Right atrium auricular region (tissue), 2 donors: ENCODE data around the gene POMGNT1. TPM values are rescaled to one million over a fixed set of nuclear protein-coding genes. Genes with fewer than 3 reads are reported as not detected.

Source experiments
- DNase-seq: peaks from one replicate; pipeline ENCODE4 v3.0.0-alpha.2; 2019; ENCODE audit warnings: low spot score
- H3K27ac ChIP-seq, 2 donors: fragments of 200-600 bp; sonication (generic); 1 replicate in 1 of 2; 2 replicates in 1 of 2; pipeline ENCODE4 v1.5.1; 2016 to 2019
- H3K27me3 ChIP-seq, 2 donors: fragments of 200-600 bp; sonication (generic); one replicate each; pipeline versions ENCODE4 v1.5.1 to v1.6.0; 2017 to 2019
- H3K36me3 ChIP-seq: fragments of 200-600 bp; sonication (generic); one replicate; pipeline ENCODE4 v1.5.1; 2016
- H3K4me1 ChIP-seq, 2 donors: fragments of 200-600 bp; sonication (generic); one replicate each; pipeline versions ENCODE4 v1.5.1 to v1.6.0; 2017 to 2019
- H3K4me3 ChIP-seq, 2 donors: fragments of 200-600 bp; sonication (generic); 1 replicate in 1 of 2; 2 replicates in 1 of 2; pipeline ENCODE4 v1.5.1; 2017 to 2019; ENCODE audit warnings: mild to moderate bottlenecking in 1 of 2, moderate library complexity in 1 of 2
- H3K9me3 ChIP-seq, 2 donors: fragments of 200-600 bp; sonication (generic); one replicate each; pipeline ENCODE4 v1.5.1; 2019
- CTCF ChIP-seq, 2 donors: fragments of 200-600 bp; sonication (generic); IDR thresholded peaks; one replicate each; pipeline ENCODE4 v1.5.1; 2019; ENCODE audit warnings: antibody characterized with exemption in 2 of 2
- total RNA-seq, 2 donors: library from RNA; depleted of rRNA; stranded (reverse); fragments of >200 nt; gene quantifications; one replicate each; pipeline ENCODE4 v1.1.0, GENCODE V29; 2016

POMGNT1 gene
- total RNA-seq, 2 donors from 2014 or later: 57.0 to 87.8 TPM

- H3K4me1 ChIP-seq: no peaks in the 10 kb centered on the region
- TF ChIP-seq CTCF (IDR thresholded peaks at IDR 0.05): no peak
- no peak for DNase-seq
- H3K27me3 ChIP-seq: no peaks in the 10 kb centered on the region
- H3K36me3 ChIP-seq: no peaks in the 10 kb centered on the region
- H3K4me3 ChIP-seq: no peak overlapping the region
- no peaks in the 10 kb centered on the region for H3K9me3 ChIP-seq
- H3K27ac ChIP-seq: no peak overlapping the region
Observed at GRCh38 chr1:46153228-46153627, 45.0 kb downstream of the POMGNT1 start.

- no peak for DNase-seq
- no peak for TF ChIP-seq CTCF (IDR thresholded peaks at IDR 0.05)
- peak overlapping the region in 1 of 2 donors; percentile 61 for H3K27ac ChIP-seq
- H3K4me1 ChIP-seq: no peaks in the 10 kb centered on the region
- no peaks in the 10 kb centered on the region for H3K9me3 ChIP-seq
- H3K4me3 ChIP-seq: no peak overlapping the region
- no peaks in the 10 kb centered on the region for H3K27me3 ChIP-seq
- no peaks in the 10 kb centered on the region for H3K36me3 ChIP-seq
Observed at GRCh38 chr1:46152016-46152415, 46.2 kb downstream of the POMGNT1 start.

- no peaks in the 10 kb centered on the region for H3K36me3 ChIP-seq
- no peaks in the 10 kb centered on the region for H3K27me3 ChIP-seq
- TF ChIP-seq CTCF (IDR thresholded peaks at IDR 0.05): no peak
- no peaks in the 10 kb centered on the region for H3K9me3 ChIP-seq
- peak overlapping the region; percentile 58 to 72 for H3K27ac ChIP-seq
- H3K4me1 ChIP-seq: no peaks in the 10 kb centered on the region
- H3K4me3 ChIP-seq: no peak overlapping the region
- DNase-seq: no peak
Observed at GRCh38 chr1:46150085-46150484, 48.1 kb downstream of the POMGNT1 start.

- no peak for DNase-seq
- no peaks in the 10 kb centered on the region for H3K27me3 ChIP-seq
- H3K4me3 ChIP-seq: no peak overlapping the region
- no peak for TF ChIP-seq CTCF (IDR thresholded peaks at IDR 0.05)
- no peaks in the 10 kb centered on the region for H3K9me3 ChIP-seq
- no peak overlapping the region for H3K27ac ChIP-seq
- H3K4me1 ChIP-seq: no peaks in the 10 kb centered on the region
- no peaks in the 10 kb centered on the region for H3K36me3 ChIP-seq
Observed at GRCh38 chr1:46148318-46148717, 49.9 kb downstream of the POMGNT1 start.

Other genes starting within 250 kb of the POMGNT1 start
- gene PIK3R3, start 65.8 kb downstream of the POMGNT1 start, total RNA-seq: 10 to 100 TPM; 24.3 to 35.3 TPM
- gene TSPAN1, start 23.3 kb downstream of the POMGNT1 start, total RNA-seq: 1 to 10 TPM; 2.0 to 2.3 TPM
- not detected for gene P3R3URF, start 21.9 kb downstream of the POMGNT1 start, total RNA-seq
- gene LURAP1, start 4.9 kb upstream of the POMGNT1 start, total RNA-seq: 1 to 10 TPM; 4.1 to 9.1 TPM
- gene RAD54L, start 49.3 kb upstream of the POMGNT1 start, total RNA-seq: not detected
- 10 to 100 TPM; 48.3 to 57.8 TPM for gene LRRC41, start 105.2 kb upstream of the POMGNT1 start, total RNA-seq
- gene UQCRH, start 105.3 kb upstream of the POMGNT1 start, total RNA-seq: 1,000 to 10,000 TPM in 1 of 2 donors, 100 to 1,000 TPM in 1; 929 to 1,323 TPM
- gene NSUN4, start 142.4 kb upstream of the POMGNT1 start, total RNA-seq: 10 to 100 TPM in 1 of 2 donors, 1 to 10 TPM in 1; 9.1 to 13.9 TPM
- gene FAAH, start 195.9 kb upstream of the POMGNT1 start, total RNA-seq: 10 to 100 TPM in 1 of 2 donors, 1 to 10 TPM in 1; 6.3 to 10.5 TPM